HCT116 (cell line): Measurements from ENCODE around the gene THOC2.

Experiments used
- ATF3 ChIP-seq: IDR thresholded peaks from 2 replicates; pipeline ENCODE4 v1.6.1; 2012
- CBX3 ChIP-seq: IDR thresholded peaks from 2 replicates; pipeline ENCODE4 v1.6.1; 2012; ENCODE audit warnings: low read depth
- CEBPB ChIP-seq: IDR thresholded peaks from 2 replicates; pipeline ENCODE4 v1.6.1; 2012; ENCODE audit warnings: low read depth
- EZH2 ChIP-seq: fragments of 200-600 bp; sonication (generic); IDR thresholded peaks from 2 replicates; pipeline ENCODE4 v1.6.1; 2017; ENCODE audit warnings: antibody characterized with exemption, mixed run types
- POLR2A ChIP-seq: IDR thresholded peaks from 2 replicates; pipeline ENCODE4 v1.7.0; 2011; ENCODE audit warnings: borderline replicate concordance; ENCODE audit not compliant: insufficient read depth, insufficient read length; ENCODE audit errors: extremely low read depth
- POLR2AphosphoS5 ChIP-seq: IDR thresholded peaks from 2 replicates; pipeline ENCODE4 v1.6.1; 2011; ENCODE audit warnings: mild to moderate bottlenecking, low read depth, low read length, moderate library complexity
- RAD21 ChIP-seq: IDR thresholded peaks from 2 replicates; pipeline ENCODE4 v1.6.1; 2012; ENCODE audit warnings: low read depth, mild to moderate bottlenecking
- REST ChIP-seq: IDR thresholded peaks from 2 replicates; pipeline ENCODE4 v1.6.1; 2012; ENCODE audit warnings: low read depth
- SIN3A ChIP-seq: IDR thresholded peaks from 2 replicates; pipeline ENCODE4 v1.6.1; 2012; ENCODE audit warnings: low read depth
- SP1 ChIP-seq: IDR thresholded peaks from 2 replicates; pipeline ENCODE4 v1.6.1; 2012; ENCODE audit warnings: low read depth
- SRF ChIP-seq: IDR thresholded peaks from 2 replicates; pipeline ENCODE4 v1.6.1; 2012; ENCODE audit warnings: low read depth
- YY1 ChIP-seq: IDR thresholded peaks from 2 replicates; pipeline ENCODE4 v1.6.1; 2011; ENCODE audit warnings: low read length, low read depth, moderate library complexity, mild to moderate bottlenecking; ENCODE audit not compliant: insufficient replicate concordance; ENCODE audit errors: extremely low read depth
- TF ChIP-seq, protein P1 (sequence below), 3 experiments: fragments of 200-600 bp in 1 of 3; sonication (generic) in 1 of 3; IDR thresholded peaks in 2 of 3; conservative IDR thresholded peaks in 1 of 3; 2 replicates each; pipeline ENCODE4 v1.5.1; 2012 to 2017; ENCODE audit warnings: low read depth in 2 of 3, low read length in 2 of 3, antibody characterized with exemption in 1 of 3, borderline replicate concordance in 1 of 3, control low read depth in 1 of 3, mild to moderate bottlenecking in 1 of 3, mixed read lengths in 1 of 3, mixed run types in 1 of 3, moderate library complexity in 1 of 3; ENCODE audit not compliant: insufficient read depth in 1 of 3
- TF ChIP-seq, protein P2 (sequence below): IDR thresholded peaks from 2 replicates; pipeline ENCODE4 v1.6.1; 2011; ENCODE audit warnings: mild to moderate bottlenecking, low read length, moderate library complexity; ENCODE audit not compliant: insufficient replicate concordance; ENCODE audit errors: extremely low read depth

DNA sequence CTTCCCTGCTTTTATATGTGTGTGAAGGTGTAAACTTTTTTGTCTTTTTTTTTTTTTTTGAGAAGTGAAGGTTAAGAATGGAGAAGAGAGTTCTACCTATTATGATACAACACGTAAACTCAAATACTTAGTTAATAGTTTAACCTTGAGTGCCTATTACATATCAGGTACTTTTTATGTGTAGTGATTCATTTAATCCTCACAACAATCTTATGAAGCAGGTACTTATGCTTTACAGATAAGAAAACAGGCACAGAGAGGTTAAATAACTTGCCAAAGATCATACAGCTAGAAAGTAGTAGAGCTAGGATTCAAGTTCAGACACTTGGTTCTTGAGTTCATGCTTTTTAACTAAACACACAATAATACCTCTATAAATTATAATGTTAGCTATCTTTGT, 107.4 kb downstream of the THOC2 start:
- TF ChIP-seq, protein P1, sequence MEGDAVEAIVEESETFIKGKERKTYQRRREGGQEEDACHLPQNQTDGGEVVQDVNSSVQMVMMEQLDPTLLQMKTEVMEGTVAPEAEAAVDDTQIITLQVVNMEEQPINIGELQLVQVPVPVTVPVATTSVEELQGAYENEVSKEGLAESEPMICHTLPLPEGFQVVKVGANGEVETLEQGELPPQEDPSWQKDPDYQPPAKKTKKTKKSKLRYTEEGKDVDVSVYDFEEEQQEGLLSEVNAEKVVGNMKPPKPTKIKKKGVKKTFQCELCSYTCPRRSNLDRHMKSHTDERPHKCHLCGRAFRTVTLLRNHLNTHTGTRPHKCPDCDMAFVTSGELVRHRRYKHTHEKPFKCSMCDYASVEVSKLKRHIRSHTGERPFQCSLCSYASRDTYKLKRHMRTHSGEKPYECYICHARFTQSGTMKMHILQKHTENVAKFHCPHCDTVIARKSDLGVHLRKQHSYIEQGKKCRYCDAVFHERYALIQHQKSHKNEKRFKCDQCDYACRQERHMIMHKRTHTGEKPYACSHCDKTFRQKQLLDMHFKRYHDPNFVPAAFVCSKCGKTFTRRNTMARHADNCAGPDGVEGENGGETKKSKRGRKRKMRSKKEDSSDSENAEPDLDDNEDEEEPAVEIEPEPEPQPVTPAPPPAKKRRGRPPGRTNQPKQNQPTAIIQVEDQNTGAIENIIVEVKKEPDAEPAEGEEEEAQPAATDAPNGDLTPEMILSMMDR (IDR thresholded peaks at IDR 0.05 in 2 of 3, conservative IDR thresholded peaks at IDR 0.05 in 1 of 3; ENCODE audit: borderline replicate concordance in 1 of 3, insufficient read depth in 1 of 3, low read depth in 2 of 3, low read length in 2 of 3), result no peak
- no peak for TF ChIP-seq SIN3A
- TF ChIP-seq EZH2, result no peak
- no peak for TF ChIP-seq POLR2AphosphoS5
- TF ChIP-seq CEBPB, result no peak
- TF ChIP-seq ATF3, result no peak
- TF ChIP-seq POLR2A, result no peak
- TF ChIP-seq YY1, result no peak
- TF ChIP-seq SP1, result no peak
- no peak for TF ChIP-seq SRF
- no peak for TF ChIP-seq REST
- no peak for TF ChIP-seq RAD21
- TF ChIP-seq, protein P2, sequence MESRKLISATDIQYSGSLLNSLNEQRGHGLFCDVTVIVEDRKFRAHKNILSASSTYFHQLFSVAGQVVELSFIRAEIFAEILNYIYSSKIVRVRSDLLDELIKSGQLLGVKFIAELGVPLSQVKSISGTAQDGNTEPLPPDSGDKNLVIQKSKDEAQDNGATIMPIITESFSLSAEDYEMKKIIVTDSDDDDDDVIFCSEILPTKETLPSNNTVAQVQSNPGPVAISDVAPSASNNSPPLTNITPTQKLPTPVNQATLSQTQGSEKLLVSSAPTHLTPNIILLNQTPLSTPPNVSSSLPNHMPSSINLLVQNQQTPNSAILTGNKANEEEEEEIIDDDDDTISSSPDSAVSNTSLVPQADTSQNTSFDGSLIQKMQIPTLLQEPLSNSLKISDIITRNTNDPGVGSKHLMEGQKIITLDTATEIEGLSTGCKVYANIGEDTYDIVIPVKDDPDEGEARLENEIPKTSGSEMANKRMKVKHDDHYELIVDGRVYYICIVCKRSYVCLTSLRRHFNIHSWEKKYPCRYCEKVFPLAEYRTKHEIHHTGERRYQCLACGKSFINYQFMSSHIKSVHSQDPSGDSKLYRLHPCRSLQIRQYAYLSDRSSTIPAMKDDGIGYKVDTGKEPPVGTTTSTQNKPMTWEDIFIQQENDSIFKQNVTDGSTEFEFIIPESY, result no peak
- no peak for TF ChIP-seq CBX3
